GM19238 (cell line): ENCODE data around the gene SAE1.

ENCODE experiments used
- DNase-seq: peaks from one replicate; pipeline ENCODE4 v3.0.0; 2011; ENCODE audit warnings: low spot score; ENCODE audit not compliant: insufficient read length

SAE1 gene

DNA sequence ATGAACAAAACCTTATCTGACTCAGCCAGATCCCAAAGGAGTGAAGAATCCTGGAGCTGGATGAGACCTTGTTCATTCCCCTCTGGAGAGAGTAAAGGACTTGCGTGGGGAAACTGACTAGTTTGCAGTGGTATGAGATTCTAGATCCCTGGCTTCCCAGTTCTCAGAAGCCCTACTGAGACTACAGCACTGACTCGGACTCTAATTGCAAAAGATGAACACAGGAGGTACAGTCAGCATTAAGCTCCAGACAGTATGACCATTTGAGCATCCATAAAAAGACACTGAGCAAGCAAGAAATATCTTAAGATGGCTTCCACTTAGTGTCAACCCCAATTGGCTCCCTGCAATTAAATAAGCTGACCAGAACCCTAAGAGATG, 23.8 kb upstream of the SAE1 start:
- DNase-seq, result no peak

DNA sequence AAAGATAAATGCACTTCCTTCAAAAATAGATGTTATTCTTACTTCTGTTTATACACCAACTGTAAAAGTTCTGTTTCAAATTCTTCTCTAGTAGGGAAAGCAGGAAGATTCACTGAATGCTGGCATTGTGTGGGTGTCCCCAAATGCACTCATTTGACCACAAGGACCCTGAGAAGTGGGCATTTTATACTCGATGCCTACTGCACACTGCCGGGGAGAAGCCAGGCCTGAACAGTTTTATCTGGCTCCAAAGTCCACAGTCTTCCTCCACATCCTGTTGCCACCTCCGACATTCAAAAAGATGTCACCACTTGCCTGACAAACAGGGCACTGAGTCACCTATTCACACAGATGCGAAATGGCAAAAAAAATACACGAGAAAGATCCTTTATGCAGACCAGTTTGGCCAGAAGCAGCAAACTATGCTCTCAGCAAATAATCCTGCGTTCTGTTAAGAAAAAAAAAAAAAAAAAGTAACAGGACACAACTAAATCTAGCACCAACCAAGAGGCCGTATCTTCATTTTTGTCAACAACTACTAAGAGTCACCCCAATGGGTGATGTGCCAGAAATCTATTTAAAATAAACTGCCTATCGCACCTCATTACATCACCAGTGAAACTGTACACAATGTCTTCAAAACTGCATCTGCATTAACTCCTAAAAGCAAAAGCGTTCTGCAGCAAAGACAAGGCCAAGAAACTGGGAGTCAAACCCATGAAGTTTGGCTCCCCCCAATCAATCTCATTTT, 23.3 kb upstream of the SAE1 start:
- DNase-seq, result no peak

DNA sequence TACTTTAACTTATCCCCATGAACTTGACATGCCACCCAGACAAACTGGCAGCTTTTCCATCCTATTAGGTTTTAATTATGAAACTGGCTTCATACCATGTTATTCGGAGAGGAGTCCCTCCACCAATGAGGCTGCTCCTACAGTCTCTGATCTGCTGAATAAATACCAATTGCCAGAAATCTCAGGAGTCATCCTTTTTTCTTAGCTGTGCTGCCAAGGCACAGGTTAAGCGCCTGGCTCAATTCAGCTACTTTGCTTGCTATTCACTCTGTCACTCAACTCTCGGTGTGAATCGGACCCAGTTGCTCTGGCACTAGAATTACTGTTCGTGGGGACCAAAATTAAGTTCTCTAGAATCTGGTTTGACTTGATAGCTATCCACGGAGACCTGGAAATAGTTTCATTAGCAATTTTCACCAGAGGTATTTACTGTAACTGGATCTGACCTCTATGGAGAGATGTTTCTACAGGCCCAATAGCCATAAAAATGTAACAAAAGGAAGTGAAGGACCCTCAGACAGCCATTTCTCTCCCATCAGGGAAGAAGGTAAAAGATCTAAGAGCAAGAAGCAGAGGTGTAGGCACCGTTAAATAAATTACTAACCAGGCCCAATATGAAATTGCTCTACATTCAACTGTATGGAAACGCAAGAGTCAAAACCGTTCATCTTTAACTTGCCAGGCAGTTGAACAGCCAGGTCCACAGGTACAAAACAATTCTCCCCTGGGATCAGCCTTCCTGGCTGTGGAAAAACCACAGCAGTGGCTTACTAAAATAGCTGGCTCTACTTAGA, 22.5 kb upstream of the SAE1 start:
- DNase-seq, result no peak

DNA sequence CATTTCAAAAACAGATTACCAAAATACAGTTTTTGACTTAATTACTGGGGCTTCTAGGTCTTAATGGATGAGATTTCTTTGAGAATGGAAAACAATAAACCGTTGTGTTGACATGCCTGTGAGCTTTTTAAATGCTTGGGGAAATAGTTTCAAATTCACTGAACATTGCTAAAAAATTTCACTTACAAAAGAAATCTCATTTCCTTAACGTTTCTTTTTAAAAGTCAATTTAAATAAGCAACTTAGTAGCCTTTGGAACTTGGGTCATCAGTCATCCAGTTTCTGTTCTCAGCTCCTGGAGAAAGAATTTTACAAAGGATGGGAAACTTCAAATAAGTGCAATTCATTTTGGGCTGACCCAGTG, 21.5 kb upstream of the SAE1 start:
- DNase-seq, result no peak

- no peak for DNase-seq
Observed at GRCh38 chr19:47109541-47110375, 20.9 kb upstream of the SAE1 start.

DNA sequence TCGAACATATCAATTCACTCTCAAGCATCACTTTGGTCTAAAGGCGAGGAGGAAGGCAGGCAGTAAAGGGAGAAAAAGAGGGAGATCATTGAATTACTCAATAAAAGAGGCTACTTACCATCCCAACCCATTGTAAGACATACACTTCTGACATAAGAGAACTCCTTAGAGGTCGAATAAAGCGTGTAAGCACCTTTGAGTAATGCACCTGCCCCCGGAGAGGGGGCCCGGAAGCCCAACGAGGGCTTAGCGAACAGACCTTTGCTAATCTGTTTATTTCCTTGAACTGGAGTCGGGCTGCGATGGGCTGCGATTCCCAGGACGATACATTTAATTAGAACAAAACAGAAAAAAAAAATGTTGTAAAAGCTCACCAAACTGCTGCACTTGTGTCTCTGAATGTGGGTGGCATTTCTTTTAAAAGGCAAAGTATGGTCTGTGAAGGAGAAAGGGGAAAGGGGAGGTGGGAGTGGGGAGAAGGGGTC, 20.1 kb upstream of the SAE1 start:
- no peak for DNase-seq

GRCh38 chr19:47111006-47111621, 19.5 kb upstream of the SAE1 start:
- no peak for DNase-seq

DNA sequence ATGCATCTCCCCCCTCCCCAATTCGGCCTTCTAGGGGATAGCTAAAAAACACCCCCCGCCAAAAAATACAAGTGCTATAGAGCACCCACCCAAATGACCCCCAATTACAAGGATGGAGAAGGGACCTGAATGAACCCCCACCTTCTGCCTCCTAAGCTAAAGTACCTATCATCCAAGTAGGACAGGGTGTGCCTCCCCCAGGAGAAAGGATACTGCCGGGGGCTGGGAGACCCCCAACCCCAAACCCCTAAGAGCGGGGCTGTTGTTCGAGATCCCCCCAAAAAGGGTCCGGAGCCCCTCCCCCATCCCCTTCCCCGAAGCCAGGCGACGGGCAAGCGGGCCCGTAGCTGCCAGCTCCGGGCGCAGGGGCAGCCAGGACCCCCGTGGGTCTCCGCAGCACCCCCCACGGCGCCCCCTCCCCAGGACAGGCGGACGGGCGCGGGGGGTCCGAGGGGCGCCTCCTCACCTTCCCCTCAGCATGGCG, 18.9 kb upstream of the SAE1 start:
- DNase-seq, result no peak

DNA sequence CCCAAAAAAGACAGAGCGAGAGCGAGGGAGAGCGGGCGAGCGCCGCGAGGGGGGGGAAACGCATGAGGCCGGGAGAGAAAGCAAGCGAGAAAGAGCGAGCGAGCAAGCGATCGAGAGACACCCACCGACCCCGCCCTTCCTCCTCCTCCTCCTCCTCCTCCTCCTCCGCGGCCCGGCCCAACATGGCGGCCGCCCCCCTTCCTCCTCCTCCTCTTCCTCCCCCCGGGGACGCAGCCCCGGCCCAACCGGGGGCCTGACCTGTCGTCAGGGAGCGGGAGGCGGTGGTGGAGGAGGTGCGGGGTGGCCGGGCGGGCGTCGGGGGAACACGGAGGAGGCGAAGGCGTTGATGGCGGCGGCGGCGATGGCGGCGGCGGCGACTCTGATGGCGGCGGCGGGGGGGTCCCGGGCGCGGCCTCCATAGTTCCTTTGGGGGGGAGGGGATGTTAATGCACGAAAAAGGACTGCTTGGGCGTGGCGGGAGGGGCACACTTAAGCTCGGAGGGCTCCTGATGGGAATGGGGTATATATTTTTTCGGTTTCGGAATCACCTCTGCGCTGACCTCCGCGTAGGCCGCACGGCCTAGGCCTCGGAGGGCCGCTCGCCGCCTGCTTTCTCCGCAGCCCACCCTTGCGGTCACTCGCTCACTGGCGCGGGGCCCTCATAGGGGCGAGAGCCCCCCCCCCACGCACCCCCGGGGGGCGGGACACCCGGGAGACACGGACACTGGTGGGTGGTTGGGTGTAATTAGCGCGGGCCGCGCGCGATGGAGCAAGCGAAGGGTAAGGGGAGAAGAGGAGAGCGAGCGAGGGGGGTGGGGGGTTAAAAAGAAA, 18.3 kb upstream of the SAE1 start:
- peak; percentile 49 for DNase-seq

GRCh38 chr19:47112997-47113849, 17.4 kb upstream of the SAE1 start, which contains the start of gene ZC3H4:
Gene ZC3H4 (minus strand): TSS chr19:47113776. CDS start chr19:47112584, 1,192 bp downstream.
- DNase-seq, result peak; percentile 85

- DNase-seq, result no peak
Observed at GRCh38 chr19:47113850-47114651, 16.6 kb upstream of the SAE1 start.

DNA sequence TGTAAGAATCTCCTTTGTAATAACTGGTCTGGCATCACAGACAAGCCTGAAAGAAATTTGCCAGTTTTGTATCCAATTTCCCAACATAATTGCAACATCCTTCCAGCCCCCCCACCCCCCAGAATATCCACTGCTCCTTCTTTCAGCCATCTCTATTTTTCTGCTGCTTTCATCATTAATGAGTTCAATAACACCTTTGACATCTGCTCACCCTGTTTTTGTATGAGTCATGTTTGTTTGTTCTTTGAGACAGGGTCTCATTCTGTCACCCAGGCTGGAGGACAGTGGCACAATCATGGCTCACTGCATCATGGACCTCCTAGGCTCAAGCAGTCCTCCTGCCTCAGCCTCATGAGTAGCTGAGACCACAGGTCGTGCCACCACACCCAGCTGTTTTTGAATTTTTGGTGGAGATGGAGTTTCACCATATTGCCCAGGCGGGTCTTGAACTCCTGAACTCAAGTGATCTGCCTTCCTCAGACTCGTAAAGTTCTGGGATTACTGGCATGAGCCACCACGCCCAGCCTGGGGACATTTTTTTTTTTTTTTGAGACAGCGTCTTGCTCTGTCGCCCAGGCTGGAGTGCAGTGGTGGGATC, 10.1 kb upstream of the SAE1 start:
- no peak for DNase-seq

DNA sequence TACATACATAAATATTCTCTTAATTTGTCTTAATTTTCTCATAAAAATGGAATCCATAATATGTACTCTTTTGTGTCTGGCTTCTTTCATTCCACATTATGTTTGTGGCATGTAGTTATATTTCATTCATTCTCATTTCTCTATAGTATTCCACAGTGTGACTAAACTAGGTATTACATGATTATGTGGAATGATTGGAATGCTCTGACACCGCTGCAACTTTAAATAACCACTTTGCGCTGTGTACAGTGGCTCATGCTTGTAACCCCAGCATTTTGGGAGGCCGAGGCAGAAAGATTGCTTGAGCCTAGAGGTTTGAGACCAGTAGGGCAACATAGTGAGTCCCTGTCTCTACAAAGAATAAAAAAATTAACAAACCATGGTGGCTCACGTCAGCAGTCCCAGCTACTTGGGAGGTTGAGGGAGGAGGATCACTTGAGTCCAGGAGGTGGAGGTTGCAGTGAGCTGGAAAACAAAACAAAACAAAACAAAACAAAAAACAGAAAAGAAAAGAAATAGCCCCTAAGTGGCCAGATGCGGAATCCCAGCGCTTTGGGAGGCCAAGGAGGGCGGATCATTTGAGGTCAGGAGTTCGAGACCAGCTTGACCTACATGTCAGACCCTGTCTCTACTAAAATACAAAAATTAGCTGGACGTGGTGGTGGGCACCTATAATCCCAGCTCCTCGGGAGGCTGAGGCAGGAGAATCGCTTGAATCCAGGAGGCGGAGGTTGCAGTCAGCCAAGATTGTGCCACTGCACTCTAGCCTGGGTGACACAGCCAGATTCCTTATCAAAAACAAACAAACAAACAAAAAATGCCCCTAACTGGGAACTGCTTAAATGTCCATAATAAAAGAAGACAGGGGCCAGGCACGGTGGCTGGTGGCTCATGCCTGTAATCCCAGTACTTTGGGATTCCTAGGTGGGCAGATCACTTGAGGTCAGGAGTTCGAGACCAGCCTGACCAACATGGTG, 8.0 kb upstream of the SAE1 start:
- no peak for DNase-seq

DNA sequence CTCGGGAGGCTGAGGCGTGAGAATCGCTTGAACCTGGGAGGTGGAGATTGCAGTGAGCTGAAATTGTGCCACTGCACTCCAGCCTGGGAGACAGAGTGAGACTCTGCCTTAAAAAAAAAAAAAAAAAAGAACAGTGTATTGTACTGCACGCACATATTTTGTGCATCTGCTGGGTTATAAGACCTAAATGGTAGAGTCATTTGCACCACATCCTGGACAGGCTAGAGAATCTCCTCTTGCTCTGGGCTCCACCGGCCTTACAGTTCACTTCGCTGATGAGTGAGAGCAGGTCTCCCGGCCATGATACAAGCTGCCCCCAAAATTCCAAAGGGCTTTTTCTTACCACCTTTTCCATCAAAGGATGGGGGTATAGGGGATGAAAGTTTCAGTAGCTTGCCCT, 7.2 kb upstream of the SAE1 start:
- DNase-seq, result no peak

GRCh38 chr19:47124937-47125668, 5.5 kb upstream of the SAE1 start:
- no peak for DNase-seq

DNA sequence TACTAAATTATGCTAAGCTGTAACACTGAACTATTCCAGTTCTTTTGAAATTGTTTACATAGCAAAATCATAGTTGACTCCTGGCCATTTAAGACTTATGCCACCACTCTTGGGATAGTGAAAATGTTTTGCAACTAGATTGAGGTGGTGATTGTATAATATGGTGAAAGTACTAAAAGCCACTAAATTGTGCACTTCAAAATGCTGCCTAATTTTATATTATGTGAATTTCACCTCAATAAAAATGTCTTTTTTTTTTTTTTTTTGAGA, 5.0 kb upstream of the SAE1 start:
- DNase-seq, result no peak

- DNase-seq, result no peak
Observed at GRCh38 chr19:47129579-47129978, 1.1 kb upstream of the SAE1 start.
